GM10248 (cell line): ENCODE results near the gene TMPRSS2.

Source experiments
- CTCF ChIA-PET: fragments of 300-600 bp; sonication (Branson Sonifier 250); formaldehyde crosslinking; extraction: SDS; loops from one replicate; lab custom pipeline; 2021; ENCODE audit warnings: antibody characterized with exemption; lab: Yijun Ruan, JAX
- POLR2A ChIA-PET: fragments of 350-650 bp; sonication (Branson Sonifier 250); formaldehyde crosslinking; extraction: SDS; loops from one replicate; lab custom pipeline; 2020; ENCODE audit warnings: antibody characterized with exemption; lab: Yijun Ruan, JAX
- DNase-seq: peaks from one replicate; pipeline ENCODE4 v3.0.0; 2012; ENCODE audit errors: extremely low spot score
- TF ChIP-seq, protein P1 (sequence below): IDR thresholded peaks from 2 replicates; pipeline ENCODE4 v1.5.1; 2012; ENCODE audit warnings: mild to moderate bottlenecking, low read depth; ENCODE audit errors: extremely low read depth, missing control alignments, control extremely low read depth

TMPRSS2 gene

DNA sequence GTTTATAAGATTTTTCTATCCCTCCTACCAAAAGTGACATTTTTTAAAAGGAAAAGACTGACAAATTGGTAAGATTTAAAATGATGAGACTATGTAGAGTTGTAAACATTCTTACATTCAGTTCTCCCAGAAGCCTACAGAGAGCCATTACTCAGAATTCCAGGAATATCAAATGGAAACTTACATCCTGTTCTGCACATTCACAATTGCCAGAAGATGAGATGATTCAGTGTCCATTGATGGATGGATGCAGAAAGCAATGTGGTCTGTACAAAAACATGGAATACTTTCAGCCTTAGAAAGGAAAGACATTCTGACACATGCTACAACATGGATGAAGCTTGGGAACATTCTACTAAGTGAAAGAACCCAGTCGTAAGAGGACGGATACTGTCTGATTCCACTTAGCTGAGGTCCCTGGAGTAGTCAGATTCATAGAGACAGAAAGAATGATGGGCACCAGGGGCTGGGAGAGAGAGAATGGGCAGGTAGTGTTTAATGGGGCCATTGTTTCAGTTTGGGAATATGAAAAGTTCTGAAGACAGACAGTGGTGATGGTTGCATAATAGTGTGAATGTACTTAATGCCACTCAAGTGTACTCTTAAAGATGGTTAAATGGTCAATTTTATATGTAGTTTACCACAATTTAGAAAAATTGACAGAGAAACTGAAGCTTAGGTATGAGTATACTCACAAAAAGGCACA lies 65.3 kb downstream of the TMPRSS2 start:
- DNase-seq, result no peak
- CTCF ChIA-PET, result interaction anchor here (0.6 to 0.8 kb wide), 2 partner anchors 10 to 18 kb away, joined by 3 read pairs; no protein-coding TSS in a partner anchor
- TF ChIP-seq, protein P1, sequence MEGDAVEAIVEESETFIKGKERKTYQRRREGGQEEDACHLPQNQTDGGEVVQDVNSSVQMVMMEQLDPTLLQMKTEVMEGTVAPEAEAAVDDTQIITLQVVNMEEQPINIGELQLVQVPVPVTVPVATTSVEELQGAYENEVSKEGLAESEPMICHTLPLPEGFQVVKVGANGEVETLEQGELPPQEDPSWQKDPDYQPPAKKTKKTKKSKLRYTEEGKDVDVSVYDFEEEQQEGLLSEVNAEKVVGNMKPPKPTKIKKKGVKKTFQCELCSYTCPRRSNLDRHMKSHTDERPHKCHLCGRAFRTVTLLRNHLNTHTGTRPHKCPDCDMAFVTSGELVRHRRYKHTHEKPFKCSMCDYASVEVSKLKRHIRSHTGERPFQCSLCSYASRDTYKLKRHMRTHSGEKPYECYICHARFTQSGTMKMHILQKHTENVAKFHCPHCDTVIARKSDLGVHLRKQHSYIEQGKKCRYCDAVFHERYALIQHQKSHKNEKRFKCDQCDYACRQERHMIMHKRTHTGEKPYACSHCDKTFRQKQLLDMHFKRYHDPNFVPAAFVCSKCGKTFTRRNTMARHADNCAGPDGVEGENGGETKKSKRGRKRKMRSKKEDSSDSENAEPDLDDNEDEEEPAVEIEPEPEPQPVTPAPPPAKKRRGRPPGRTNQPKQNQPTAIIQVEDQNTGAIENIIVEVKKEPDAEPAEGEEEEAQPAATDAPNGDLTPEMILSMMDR, result no peak
- POLR2A ChIA-PET, result no interaction called here

DNA sequence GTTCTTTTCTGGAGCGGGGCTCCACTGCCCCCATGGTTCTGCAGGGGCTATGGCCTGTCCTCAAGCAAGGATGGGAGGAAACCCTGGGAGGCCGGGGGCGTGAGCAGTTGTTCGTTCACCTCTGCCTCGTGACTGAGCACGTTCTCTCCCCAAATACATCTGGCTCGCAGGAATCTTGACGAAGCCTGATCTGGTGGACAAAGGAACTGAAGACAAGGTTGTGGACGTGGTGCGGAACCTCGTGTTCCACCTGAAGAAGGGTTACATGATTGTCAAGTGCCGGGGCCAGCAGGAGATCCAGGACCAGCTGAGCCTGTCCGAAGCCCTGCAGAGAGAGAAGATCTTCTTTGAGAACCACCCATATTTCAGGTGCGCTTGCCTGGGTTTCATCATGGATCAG lies 66.4 kb downstream of the TMPRSS2 start:
- TF ChIP-seq, protein P1, result no peak

GRCh38 chr21:41439248-41439647 lies 68.7 kb downstream of the TMPRSS2 start:
- ChIA-PET POLR2A (interaction anchor here (0.9 kb wide), 1 partner anchor 10 kb away, joined by 3 read pairs; no protein-coding TSS in a partner anchor), CTCF (interaction anchor here (0.9 to 3.0 kb wide), 4 partner anchors 20 to 156 kb away, joined by 3 to 11 read pairs (median 6); no protein-coding TSS in a partner anchor)
- TF ChIP-seq, protein P1, result no peak
- no peak for DNase-seq

More for the DNA sequence above, 66.4 kb downstream of the TMPRSS2 start:
- CTCF ChIA-PET, result no interaction called here
- POLR2A ChIA-PET, result no interaction called here
- DNase-seq, result no peak

GRCh38 chr21:41438425-41439113 lies 69.4 kb downstream of the TMPRSS2 start:
- no peak for DNase-seq
- ChIA-PET POLR2A (no interaction called here), CTCF (interaction anchor here (2.0 to 3.0 kb wide), 2 partner anchors 22 to 155 kb away, joined by 7 to 11 read pairs; no protein-coding TSS in a partner anchor)
- TF ChIP-seq, protein P1, result no peak

GRCh38 chr21:41437729-41438128 lies 70.2 kb downstream of the TMPRSS2 start:
- ChIA-PET POLR2A (interaction anchor here (1.2 kb wide), 1 partner anchor 12 kb away, joined by 3 read pairs; the partner anchor contains the start of gene MX1), CTCF (interaction anchor here (1.0 to 3.0 kb wide), 2 partner anchors 8 to 154 kb away, joined by 3 to 11 read pairs; no protein-coding TSS in a partner anchor)
- TF ChIP-seq, protein P1, result no peak
- DNase-seq, result no peak

DNA sequence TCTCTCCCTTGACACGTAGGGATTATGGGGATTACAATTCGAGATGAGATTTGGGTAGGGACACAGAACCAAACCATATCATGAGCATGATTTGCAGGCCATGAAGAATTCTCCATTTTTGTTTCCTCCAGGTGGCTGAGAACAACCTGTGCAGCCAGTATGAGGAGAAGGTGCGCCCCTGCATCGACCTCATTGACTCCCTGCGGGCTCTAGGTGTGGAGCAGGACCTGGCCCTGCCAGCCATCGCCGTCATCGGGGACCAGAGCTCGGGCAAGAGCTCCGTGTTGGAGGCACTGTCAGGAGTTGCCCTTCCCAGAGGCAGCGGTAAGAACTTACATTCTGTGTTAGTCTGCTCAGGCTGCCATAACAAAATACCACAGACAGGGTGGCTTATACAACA lies 72.3 kb downstream of the TMPRSS2 start:
- CTCF ChIA-PET, result no interaction called here
- POLR2A ChIA-PET, result no interaction called here

More for the DNA sequence above, 72.3 kb downstream of the TMPRSS2 start:
- DNase-seq, result no peak
- TF ChIP-seq, protein P1, result no peak
